Stomach (tissue), 9 donors: ENCODE data around the gene STRADB. TPM values are rescaled to one million over a fixed set of nuclear protein-coding genes. Genes with fewer than 3 reads are reported as not detected.
A peak's percentile ranks its signal among the peaks of the same experiment; 100 is the strongest.

ENCODE experiments used
- DNase-seq, 2 donors: peaks; one replicate each; pipeline versions ENCODE4 v3.0.0 to v3.0.0-alpha.2; 2013 to 2019
- H3K27ac ChIP-seq, 5 donors: fragments of 200-600 bp in 4 of 5; sonication (generic) in 4 of 5; one replicate each; pipeline ENCODE4 v1.5.1; 2013 to 2019; ENCODE audit warnings: mild to moderate bottlenecking in 1 of 5, moderate library complexity in 1 of 5
- H3K27me3 ChIP-seq, 3 donors: fragments of 200-600 bp; sonication (generic); one replicate each; pipeline ENCODE4 v1.5.1; 2017 to 2019; ENCODE audit warnings: mixed run types in 1 of 3
- H3K36me3 ChIP-seq, 4 donors: fragments of 200-600 bp; sonication (generic); 1 replicate in 3 of 4; 2 replicates in 1 of 4; pipeline ENCODE4 v1.5.1; 2016 to 2019
- H3K4me1 ChIP-seq, 4 donors: fragments of 200-600 bp; sonication (generic); one replicate each; pipeline ENCODE4 v1.5.1; 2016 to 2019
- H3K4me3 ChIP-seq, 4 donors: fragments of 200-600 bp; sonication (generic) in 3 of 4; one replicate each; pipeline ENCODE4 v1.5.1; 2016 to 2019; ENCODE audit warnings: mild to moderate bottlenecking in 1 of 4
- H3K9me3 ChIP-seq, 4 donors: fragments of 200-600 bp; sonication (generic); one replicate each; pipeline ENCODE4 v1.5.1; 2016 to 2019
- EP300 ChIP-seq: sonication (generic); formaldehyde crosslinking; IDR thresholded peaks from one replicate; pipeline ENCODE4 v1.6.1; 2017; ENCODE audit warnings: antibody characterized with exemption
- POLR2A ChIP-seq, 4 donors: fragments of 450-650 bp; IDR thresholded peaks; one replicate each; pipeline ENCODE4 v1.6.1; 2016; ENCODE audit warnings: antibody characterized with exemption in 4 of 4, control low read depth in 2 of 4, mild to moderate bottlenecking in 1 of 4, moderate library complexity in 1 of 4
- POLR2AphosphoS5 ChIP-seq, 3 donors: sonication (generic); formaldehyde crosslinking; IDR thresholded peaks; one replicate each; pipeline ENCODE4 v1.6.1; 2016; ENCODE audit warnings: antibody characterized with exemption in 3 of 3
- WGBS, 5 donors: extraction: QIAGEN DNeasy Blood & Tissue Kit in 3 of 5; methylation state at CpG; one replicate each; pipeline versions ENCODE4 v1.1.5 to v1.1.7; 2013 to 2018; 5-methylcytosine and 5-hydroxymethylcytosine counted together
- intact Hi-C: fragments of 100-400 bp; cut with DNase I; formaldehyde crosslinking; loops from one replicate; pipeline ENCODE4 v1.15.1; 2023; ENCODE audit warnings: low total_unique reads
- polyA plus RNA-seq, 3 donors: library from polyadenylated mRNA; stranded (reverse); fragments of 200-250 nt; gene quantifications; one replicate each; pipeline ENCODE4 v1.2.3, GENCODE V29; 2013
- total RNA-seq, 5 donors: library from RNA; depleted of rRNA; stranded (reverse); fragments of >200 nt; gene quantifications; one replicate each; pipeline versions ENCODE4 v1.1.0 to v1.2.3, GENCODE V29; 2014 to 2016
- TF ChIP-seq, protein P1 (sequence below), 7 experiments: fragments of 450-650 bp in 4 of 7; fragments of 200-600 bp in 3 of 7; sonication (generic) in 3 of 7; IDR thresholded peaks; one replicate each; pipeline ENCODE4 v1.5.1; 2016 to 2019; ENCODE audit warnings: antibody characterized with exemption in 7 of 7, control low read depth in 2 of 7, mild to moderate bottlenecking in 1 of 7
- donor health status: healthy with polysubstance abuse.
- donor health status: Bipolar disorder and iron deficiency.
- donor health status: healthy.

STRADB gene
- total and polyA plus RNA-seq, 8 donors: 7.9 to 93.4 (median 22.9) TPM

DNA sequence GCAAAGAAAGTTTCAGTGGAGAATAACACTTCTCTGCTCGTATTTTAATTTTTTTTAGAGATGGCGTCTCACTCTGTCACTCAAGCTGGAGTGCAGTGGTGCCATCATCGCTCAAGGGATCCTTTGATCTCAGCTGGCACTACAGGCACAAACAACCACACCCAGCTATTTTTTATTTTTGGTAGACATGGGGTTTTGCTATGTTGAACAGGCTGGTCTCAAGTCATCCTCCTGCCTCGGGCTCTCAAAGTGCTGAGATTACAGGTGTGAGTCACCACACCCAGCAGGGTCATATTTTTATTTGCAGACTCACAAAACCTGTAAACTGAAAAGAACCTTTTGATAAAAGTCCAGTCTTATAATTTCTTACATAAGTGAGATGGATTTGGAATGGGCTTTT, 2.8 kb upstream of the STRADB start:
- Histone ChIP-seq H3K4me1 (peaks cover 11 to 83% (median 62%) of the 10 kb centered on the region in 4 donors), H3K4me3 (no peak overlapping the region), H3K36me3 (no peaks in the 10 kb centered on the region), H3K27me3 (no peaks in the 10 kb centered on the region), H3K9me3 (no peaks in the 10 kb centered on the region), H3K27ac (no peak overlapping the region)
- no peak for DNase-seq
- intact Hi-C loops: no loop called here
- TF ChIP-seq EP300 (no peak), POLR2A (IDR thresholded peaks at IDR 0.05) (no peak)
- WGBS, 5 donors: 62 to 82% (median 72%) methylated on average over 4 of the region's 4 CpGs

DNA sequence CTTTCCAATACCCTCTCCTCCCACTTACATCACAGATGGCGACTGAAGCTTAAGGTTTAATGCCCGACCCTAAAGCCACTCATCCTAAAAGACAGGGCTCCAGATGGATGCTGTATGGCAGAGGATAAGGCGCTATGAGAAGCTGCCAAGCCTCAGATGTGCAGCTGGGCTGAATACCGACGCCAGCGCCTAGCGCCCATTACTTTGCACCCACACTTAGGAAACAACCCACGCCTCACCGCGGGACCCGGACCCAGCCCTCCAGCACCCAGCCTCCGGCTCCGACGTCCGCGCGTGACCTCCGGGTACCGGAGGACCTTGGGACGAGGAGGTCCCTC, 617 bp upstream of the STRADB start:
- TF ChIP-seq POLR2AphosphoS5 (IDR thresholded peaks at IDR 0.05) (no peak), EP300 (no peak), POLR2A (IDR thresholded peaks at IDR 0.05) (no peak)
- TF ChIP-seq, protein P1, sequence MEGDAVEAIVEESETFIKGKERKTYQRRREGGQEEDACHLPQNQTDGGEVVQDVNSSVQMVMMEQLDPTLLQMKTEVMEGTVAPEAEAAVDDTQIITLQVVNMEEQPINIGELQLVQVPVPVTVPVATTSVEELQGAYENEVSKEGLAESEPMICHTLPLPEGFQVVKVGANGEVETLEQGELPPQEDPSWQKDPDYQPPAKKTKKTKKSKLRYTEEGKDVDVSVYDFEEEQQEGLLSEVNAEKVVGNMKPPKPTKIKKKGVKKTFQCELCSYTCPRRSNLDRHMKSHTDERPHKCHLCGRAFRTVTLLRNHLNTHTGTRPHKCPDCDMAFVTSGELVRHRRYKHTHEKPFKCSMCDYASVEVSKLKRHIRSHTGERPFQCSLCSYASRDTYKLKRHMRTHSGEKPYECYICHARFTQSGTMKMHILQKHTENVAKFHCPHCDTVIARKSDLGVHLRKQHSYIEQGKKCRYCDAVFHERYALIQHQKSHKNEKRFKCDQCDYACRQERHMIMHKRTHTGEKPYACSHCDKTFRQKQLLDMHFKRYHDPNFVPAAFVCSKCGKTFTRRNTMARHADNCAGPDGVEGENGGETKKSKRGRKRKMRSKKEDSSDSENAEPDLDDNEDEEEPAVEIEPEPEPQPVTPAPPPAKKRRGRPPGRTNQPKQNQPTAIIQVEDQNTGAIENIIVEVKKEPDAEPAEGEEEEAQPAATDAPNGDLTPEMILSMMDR (IDR thresholded peaks at IDR 0.05): no peak
- H3K4me3 ChIP-seq: peak overlapping the region; percentile 64 to 95 (median 87)
- intact Hi-C loops: no loop called here
- H3K36me3 ChIP-seq: peaks cover 0 to 8% (median 3%) of the 10 kb centered on the region in 4 donors
- H3K27ac ChIP-seq: peak overlapping the region; percentile 86 to 93 (median 92)
- no peak for DNase-seq
- no peaks in the 10 kb centered on the region for H3K27me3 ChIP-seq
- H3K9me3 ChIP-seq: no peaks in the 10 kb centered on the region
- 0 to 1% (median 0%) methylated on average over 12 to 20 of the region's 20 CpGs for WGBS, 5 donors
- peaks cover 11 to 63% (median 52%) of the 10 kb centered on the region in 4 donors for H3K4me1 ChIP-seq

DNA sequence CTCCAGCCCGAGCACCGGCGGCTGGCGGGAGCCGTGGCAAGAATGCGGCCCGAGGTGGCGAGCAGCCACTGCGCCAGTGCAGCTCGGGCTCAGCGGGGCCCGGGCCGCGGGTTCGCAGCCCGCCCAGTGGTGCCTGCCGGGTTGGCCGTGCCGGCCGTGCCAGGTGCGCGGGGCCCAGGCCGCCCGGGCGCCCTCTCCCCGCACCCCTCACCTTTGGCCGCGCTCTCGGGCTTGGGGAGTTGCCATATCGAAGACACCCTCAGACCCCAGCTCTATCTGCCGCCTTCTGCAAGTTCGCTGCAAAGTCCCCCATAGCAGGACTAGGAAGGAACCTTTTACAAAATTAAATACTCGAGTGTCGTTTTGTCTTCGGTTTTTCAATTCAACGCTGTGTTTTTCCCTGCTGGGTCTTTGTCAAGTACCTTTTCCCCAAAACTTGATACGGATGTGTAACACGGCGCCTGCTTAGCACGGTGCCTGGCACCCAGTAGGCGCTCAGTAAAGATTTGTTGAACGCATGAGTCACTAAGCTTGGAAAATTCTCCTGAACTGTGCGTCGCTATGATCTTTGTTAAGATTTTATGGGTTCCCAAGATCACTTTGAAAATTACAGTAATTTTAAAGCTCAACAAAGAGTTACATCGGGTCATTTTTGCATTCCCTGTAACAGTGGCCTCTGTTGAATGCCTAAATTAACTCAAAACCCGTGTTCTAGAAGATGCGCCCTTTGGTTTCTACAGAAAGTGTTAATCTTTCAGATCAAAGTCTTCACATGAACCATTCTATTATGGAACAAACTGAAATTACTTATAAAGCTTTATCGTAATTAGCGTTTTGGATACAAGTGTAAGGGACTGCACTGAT, 750 bp downstream of the STRADB start:
- intact Hi-C loops: no loop called here
- peak overlapping the region; percentile 86 to 93 (median 92) for H3K27ac ChIP-seq
- H3K4me1 ChIP-seq: peaks cover 0 to 49% (median 41%) of the 10 kb centered on the region in 4 donors
- no peak for DNase-seq
- TF ChIP-seq EP300 (no peak), POLR2A (IDR thresholded peaks at IDR 0.05) (no peak)
- no peaks in the 10 kb centered on the region for H3K9me3 ChIP-seq
- whole genome bisulfite sequencing, 5 donors: 9 to 22% (median 12%) methylated on average over 29 to 49 of the region's 49 CpGs
- peaks cover 0 to 12% (median 6%) of the 10 kb centered on the region in 4 donors for H3K36me3 ChIP-seq
- peak overlapping the region; percentile 64 to 95 (median 87) for H3K4me3 ChIP-seq
- H3K27me3 ChIP-seq: no peaks in the 10 kb centered on the region

DNA sequence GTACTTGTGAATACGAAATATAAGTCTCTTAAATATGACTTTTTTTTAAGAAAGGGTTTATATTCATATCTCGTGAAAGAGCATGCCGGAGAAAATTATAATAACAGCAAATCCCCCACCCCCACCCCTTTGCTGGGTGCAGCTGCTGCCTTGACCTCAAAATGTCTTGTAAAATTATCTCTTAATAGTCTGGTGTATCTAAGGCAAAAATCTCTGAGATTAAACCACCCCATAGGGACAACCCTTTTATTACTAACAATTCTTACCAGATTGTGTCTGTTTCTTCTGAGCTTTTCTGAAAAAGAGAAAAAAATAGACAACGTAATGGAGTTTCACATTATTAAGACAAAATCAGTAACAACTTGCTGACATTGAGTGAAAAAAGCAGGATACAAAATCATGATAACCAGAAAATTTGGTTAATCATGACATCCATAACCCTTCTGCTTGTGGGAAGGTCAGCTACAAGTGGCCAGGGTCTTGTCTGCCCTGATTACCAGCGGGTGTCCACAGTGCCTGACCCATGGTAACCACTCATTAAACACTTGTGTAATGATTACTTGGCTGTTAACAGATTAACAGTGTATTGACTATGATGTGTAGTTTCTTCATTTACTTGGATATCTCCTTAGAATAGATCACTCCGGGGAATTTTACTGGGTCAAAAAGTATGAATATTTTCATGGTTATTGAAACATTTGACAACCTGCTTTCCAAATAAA, 1.5 kb downstream of the STRADB start:
- Histone ChIP-seq H3K36me3 (peaks cover 0 to 12% (median 6%) of the 10 kb centered on the region in 4 donors), H3K27ac (no peak overlapping the region), H3K4me1 (peaks cover 0 to 41% (median 39%) of the 10 kb centered on the region in 4 donors), H3K9me3 (no peaks in the 10 kb centered on the region), H3K27me3 (no peaks in the 10 kb centered on the region), H3K4me3 (peak overlapping the region in 1 of 4 donors; percentile 64)
- TF ChIP-seq POLR2A (IDR thresholded peaks at IDR 0.05) (no peak), EP300 (no peak), POLR2AphosphoS5 (IDR thresholded peaks at IDR 0.05) (no peak)
- TF ChIP-seq, protein P1 (IDR thresholded peaks at IDR 0.05): no peak
- WGBS, 5 donors: 83 to 89% (median 87%) methylated on average over 6 of the region's 6 CpGs
- intact Hi-C loops: no loop called here
- no peak for DNase-seq

DNA sequence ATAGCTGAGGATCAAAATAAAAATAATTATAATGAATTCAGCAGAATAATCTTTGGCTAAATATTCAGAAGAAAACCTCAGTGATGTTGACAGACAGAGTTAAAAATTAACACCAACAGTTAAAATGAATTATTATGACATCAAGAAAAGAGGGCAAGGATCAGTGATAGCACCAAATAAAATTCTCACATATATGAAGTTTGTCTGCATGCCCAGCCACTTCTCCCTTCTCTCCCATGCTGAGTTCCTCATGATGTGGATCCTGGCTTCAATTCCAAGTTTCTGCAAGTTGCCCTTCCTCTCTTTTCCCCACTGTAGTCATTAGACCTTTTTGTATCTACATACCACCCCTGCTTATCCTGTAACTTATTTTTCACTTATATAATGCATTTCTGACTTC, 6.8 kb downstream of the STRADB start:
- TF ChIP-seq POLR2A (IDR thresholded peaks at IDR 0.05) (no peak), EP300 (no peak), POLR2AphosphoS5 (IDR thresholded peaks at IDR 0.05) (no peak)
- TF ChIP-seq, protein P1 (IDR thresholded peaks at IDR 0.05): no peak
- peaks cover 0 to 60% (median 42%) of the 10 kb centered on the region in 4 donors for H3K36me3 ChIP-seq
- no peak overlapping the region for H3K27ac ChIP-seq
- DNase-seq: no peak
- H3K4me3 ChIP-seq: no peak overlapping the region
- no peaks in the 10 kb centered on the region for H3K27me3 ChIP-seq
- intact Hi-C loops: no loop called here
- H3K9me3 ChIP-seq: no peaks in the 10 kb centered on the region
- peaks cover 0 to under 1% (median under 1%) of the 10 kb centered on the region in 4 donors for H3K4me1 ChIP-seq
